CD14-positive monocyte (primary cell): ENCODE measurements around the gene SH2B2. TPM values are rescaled to one million over a fixed set of nuclear protein-coding genes. Genes with fewer than 3 reads are reported as not detected.

Experiments
- DNase-seq, 3 donors: peaks; one replicate each; pipeline ENCODE4 v3.0.0-alpha.2; 2011 to 2022
- H2AFZ ChIP-seq: 2 replicates; pipeline ENCODE4 v1.6.0; 2012; ENCODE audit warnings: mild to moderate bottlenecking, low read depth, low read length, inconsistent platforms; ENCODE audit not compliant: insufficient read depth, poor library complexity, severe bottlenecking
- H3K27ac ChIP-seq, 2 donors: 1 replicate in 1 of 2; 2 replicates in 1 of 2; pipeline ENCODE4 v1.5.1; 2012 to 2013; ENCODE audit warnings: low read length in 2 of 2, control low read depth in 1 of 2, inconsistent platforms in 1 of 2, low read depth in 1 of 2, mild to moderate bottlenecking in 1 of 2
- H3K27me3 ChIP-seq, 2 donors: one replicate each; pipeline versions ENCODE4 v1.6.0 to v1.6.1; 2011 to 2013; ENCODE audit warnings: low read length in 2 of 2; ENCODE audit not compliant: control insufficient read depth in 2 of 2, insufficient read depth in 2 of 2
- H3K36me3 ChIP-seq, 2 donors: replicated peaks in 1 of 2; 1 replicate in 1 of 2; 2 replicates in 1 of 2; pipeline versions ENCODE4 v1.5.1 to v1.6.1; 2012 to 2013; ENCODE audit warnings: low read length in 2 of 2, control low read depth in 1 of 2, inconsistent platforms in 1 of 2, mild to moderate bottlenecking in 1 of 2; ENCODE audit not compliant: insufficient read depth in 2 of 2, control insufficient read depth in 1 of 2
- H3K4me1 ChIP-seq, 2 donors: 1 replicate in 1 of 2; 2 replicates in 1 of 2; pipeline versions ENCODE4 v1.5.1 to v1.6.1; 2012 to 2013; ENCODE audit warnings: low read length in 2 of 2, control low read depth in 1 of 2, inconsistent platforms in 1 of 2, mild to moderate bottlenecking in 1 of 2, moderate library complexity in 1 of 2; ENCODE audit not compliant: insufficient read depth in 2 of 2, control insufficient read depth in 1 of 2
- H3K4me2 ChIP-seq: replicated peaks from 2 replicates; pipeline ENCODE3; 2012; ENCODE audit warnings: low read length, moderate library complexity, mild to moderate bottlenecking; ENCODE audit not compliant: poor library complexity, severe bottlenecking; ENCODE audit errors: extremely low read depth
- H3K4me3 ChIP-seq, 3 experiments: fragments of 200-600 bp in 1 of 3; sonication (generic) in 1 of 3; replicated peaks in 1 of 3; 1 replicate in 2 of 3; 2 replicates in 1 of 3; pipeline ENCODE4 v1.5.1; 2011 to 2013; ENCODE audit warnings: low read length in 3 of 3, mild to moderate bottlenecking in 3 of 3, control low read depth in 2 of 3, low read depth in 2 of 3, inconsistent platforms in 1 of 3, moderate library complexity in 1 of 3
- H3K79me2 ChIP-seq: 2 replicates; pipeline ENCODE4 v1.6.0; 2012; ENCODE audit warnings: mild to moderate bottlenecking, control low read depth, inconsistent platforms, low read length, moderate library complexity; ENCODE audit not compliant: insufficient read depth
- H3K9ac ChIP-seq: 2 replicates; pipeline ENCODE4 v1.6.0; 2017; ENCODE audit warnings: low read length, mild to moderate bottlenecking; ENCODE audit not compliant: insufficient read depth, poor library complexity, severe bottlenecking
- H3K9me3 ChIP-seq, 2 donors: replicated peaks in 1 of 2; 1 replicate in 1 of 2; 2 replicates in 1 of 2; pipeline versions ENCODE4 v1.5.1 to v1.6.1; 2012 to 2013; ENCODE audit warnings: low read length in 2 of 2, control low read depth in 1 of 2; ENCODE audit not compliant: control insufficient read depth in 1 of 2, insufficient read depth in 1 of 2
- H4K20me1 ChIP-seq: 2 replicates; pipeline ENCODE4 v1.6.0; 2012; ENCODE audit warnings: mild to moderate bottlenecking, low read length, control low read depth, moderate library complexity; ENCODE audit not compliant: insufficient read depth
- H3K27ac Mint-ChIP-seq, 7 donors: one replicate each; pipeline ENCODE4 v1.8.0; 2020; ENCODE audit warnings: mild to moderate bottlenecking in 7 of 7, mixed read lengths in 7 of 7, moderate library complexity in 6 of 7, inconsistent platforms in 2 of 7
- H3K27me3 Mint-ChIP-seq, 3 donors: one replicate each; pipeline ENCODE4 v1.8.0; 2021 to 2022; ENCODE audit warnings: low read depth in 3 of 3, mild to moderate bottlenecking in 3 of 3, mixed read lengths in 3 of 3, moderate library complexity in 3 of 3, inconsistent platforms in 1 of 3
- H3K36me3 Mint-ChIP-seq, 2 donors: one replicate each; pipeline ENCODE4 v1.8.0; 2020; ENCODE audit warnings: mixed read lengths in 2 of 2, inconsistent platforms in 1 of 2, mild to moderate bottlenecking in 1 of 2
- H3K4me1 Mint-ChIP-seq: one replicate; pipeline ENCODE4 v1.8.0; 2020; ENCODE audit warnings: mild to moderate bottlenecking, mixed read lengths
- H3K4me3 Mint-ChIP-seq, 2 donors: one replicate each; pipeline ENCODE4 v1.8.0; 2020; ENCODE audit warnings: mild to moderate bottlenecking in 2 of 2, mixed read lengths in 2 of 2, moderate library complexity in 1 of 2
- H3K9me3 Mint-ChIP-seq, 7 donors: one replicate each; pipeline ENCODE4 v1.8.0; 2020 to 2022; ENCODE audit warnings: mixed read lengths in 7 of 7, mild to moderate bottlenecking in 6 of 7, moderate library complexity in 6 of 7, inconsistent platforms in 2 of 7
- WGBS: methylation state at CpG from one replicate; pipeline ENCODE4 v1.1.5; 2013; ENCODE audit warnings: missing lambda C conversion rate; ENCODE audit not compliant: insufficient coverage; 5-methylcytosine and 5-hydroxymethylcytosine counted together
- intact Hi-C, 2 donors: fragments of 100-400 bp; cut with micrococcal nuclease; formaldehyde crosslinking; loops; one replicate each; pipeline versions ENCODE4 v1.15.0 to v1.15.1; 2023
- polyA plus RNA-seq, 3 donors: library from polyadenylated mRNA; depleted of rRNA in 1 of 3; unstranded in 2 of 3; stranded (reverse) in 1 of 3; fragments of 300-500 nt in 2 of 3; fragments of >200 nt in 1 of 3; fragmentation: Illumina TruSeq in 2 of 3; gene quantifications; 1 replicate in 2 of 3; 2 replicates in 1 of 3; pipeline ENCODE4 v1.2.3, GENCODE V29; 2012 to 2021
- TF ChIP-seq, protein P1 (sequence below): fragments of 200-600 bp; IDR thresholded peaks from one replicate; pipeline ENCODE4 v1.8.0; 2022; ENCODE audit warnings: antibody characterized with exemption, mild to moderate bottlenecking

The SH2B2 gene
- polyA plus RNA-seq, 3 donors: 3.8 to 26.3 (median 4.7) TPM

DNA sequence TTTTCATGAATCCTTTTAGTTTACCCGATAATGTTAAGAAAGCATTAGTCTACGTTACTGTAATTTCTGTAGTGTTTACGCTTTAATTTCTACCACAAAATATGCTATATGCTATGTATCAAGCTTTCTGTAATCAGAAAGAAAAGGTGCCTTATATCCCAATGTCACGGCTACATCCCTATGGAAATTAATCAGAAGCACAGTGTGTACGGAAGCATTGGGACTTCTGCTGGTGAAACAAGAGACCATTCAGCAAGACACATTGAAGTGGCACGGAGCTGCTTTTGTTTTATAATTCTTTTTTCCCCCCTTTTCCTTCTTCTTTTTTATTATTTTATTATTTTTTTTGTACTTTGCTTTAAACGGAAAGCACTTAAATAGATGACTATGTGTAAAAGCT lies 31.2 kb upstream of the SH2B2 start:
- intact Hi-C loops: no loop called here
- Histone ChIP-seq H3K79me2 (no peaks in the 10 kb centered on the region), H3K9me3 (no peaks in the 10 kb centered on the region), H2AFZ (no peak overlapping the region), H3K36me3 (peaks cover 31 to 37% of the 10 kb centered on the region in 2 donors), H3K4me3 (no peak overlapping the region), H3K27me3 (no peaks in the 10 kb centered on the region), H3K4me2 (no peak overlapping the region), H3K9ac (no peak overlapping the region), H3K27ac (no peak overlapping the region), H4K20me1 (peaks cover 32% of the 10 kb centered on the region), H3K4me1 (no peaks in the 10 kb centered on the region)
- Mint-ChIP-seq H3K27me3 (peaks cover 0 to 1% (median 0%) of the 10 kb centered on the region in 3 donors), H3K9me3 (no peaks in the 10 kb centered on the region), H3K4me3 (no peak overlapping the region), H3K36me3 (peaks cover 19 to 39% of the 10 kb centered on the region in 2 donors), H3K27ac (no peak overlapping the region), H3K4me1 (no peaks in the 10 kb centered on the region)
- TF ChIP-seq, protein P1, sequence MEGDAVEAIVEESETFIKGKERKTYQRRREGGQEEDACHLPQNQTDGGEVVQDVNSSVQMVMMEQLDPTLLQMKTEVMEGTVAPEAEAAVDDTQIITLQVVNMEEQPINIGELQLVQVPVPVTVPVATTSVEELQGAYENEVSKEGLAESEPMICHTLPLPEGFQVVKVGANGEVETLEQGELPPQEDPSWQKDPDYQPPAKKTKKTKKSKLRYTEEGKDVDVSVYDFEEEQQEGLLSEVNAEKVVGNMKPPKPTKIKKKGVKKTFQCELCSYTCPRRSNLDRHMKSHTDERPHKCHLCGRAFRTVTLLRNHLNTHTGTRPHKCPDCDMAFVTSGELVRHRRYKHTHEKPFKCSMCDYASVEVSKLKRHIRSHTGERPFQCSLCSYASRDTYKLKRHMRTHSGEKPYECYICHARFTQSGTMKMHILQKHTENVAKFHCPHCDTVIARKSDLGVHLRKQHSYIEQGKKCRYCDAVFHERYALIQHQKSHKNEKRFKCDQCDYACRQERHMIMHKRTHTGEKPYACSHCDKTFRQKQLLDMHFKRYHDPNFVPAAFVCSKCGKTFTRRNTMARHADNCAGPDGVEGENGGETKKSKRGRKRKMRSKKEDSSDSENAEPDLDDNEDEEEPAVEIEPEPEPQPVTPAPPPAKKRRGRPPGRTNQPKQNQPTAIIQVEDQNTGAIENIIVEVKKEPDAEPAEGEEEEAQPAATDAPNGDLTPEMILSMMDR: no peak
- DNase-seq: no peak
- no CpG with 5 or more reads among the region's 7 CpGs for WGBS

DNA sequence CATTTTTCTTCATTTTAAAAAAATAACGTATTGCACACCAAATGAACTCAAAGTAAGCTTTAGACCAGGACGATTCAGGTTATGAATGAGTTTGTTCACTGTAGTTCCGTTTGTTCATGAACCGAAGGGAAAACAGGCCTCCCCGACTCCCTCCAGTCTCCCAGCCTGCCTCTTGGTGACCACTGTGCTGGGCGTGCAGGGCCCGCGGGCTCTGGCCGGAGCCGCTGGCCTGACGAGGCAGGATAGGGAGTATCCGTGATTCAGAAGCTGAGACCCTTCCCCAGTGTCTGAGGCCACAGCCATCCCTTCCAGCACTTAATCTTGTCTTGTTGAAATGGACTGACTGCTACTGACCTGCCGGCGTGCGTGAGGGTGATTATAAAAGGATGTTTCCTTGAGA lies 30.8 kb upstream of the SH2B2 start:
- no peak overlapping the region for H3K4me3 ChIP-seq
- Mint-ChIP-seq H3K9me3 (no peaks in the 10 kb centered on the region), H3K27me3 (peaks cover 0 to 1% (median 0%) of the 10 kb centered on the region in 3 donors), H3K36me3 (peaks cover 18 to 36% of the 10 kb centered on the region in 2 donors), H3K27ac (no peak overlapping the region), H3K4me1 (no peaks in the 10 kb centered on the region), H3K4me3 (no peak overlapping the region)
- H4K20me1 ChIP-seq: peaks cover 30% of the 10 kb centered on the region
- H3K4me1 ChIP-seq: no peaks in the 10 kb centered on the region
- DNase-seq: no peak
- H3K4me2 ChIP-seq: no peak overlapping the region
- H3K27me3 ChIP-seq: no peaks in the 10 kb centered on the region
- no peak overlapping the region for H3K27ac ChIP-seq
- intact Hi-C loops: no loop called here
- H3K9ac ChIP-seq: no peak overlapping the region
- WGBS: 95% methylated on average over 10 of the region's 15 CpGs
- no peaks in the 10 kb centered on the region for H3K9me3 ChIP-seq
- H3K79me2 ChIP-seq: no peaks in the 10 kb centered on the region
- H2AFZ ChIP-seq: no peak overlapping the region
- peaks cover 28 to 33% of the 10 kb centered on the region in 2 donors for H3K36me3 ChIP-seq
- TF ChIP-seq, protein P1: no peak
